Kasumi-1 (cell line): ENCODE results near the gene DGKB.

Experiments used
- DNase-seq, 2 experiments: peaks; one replicate each; lab custom pipeline; 2025; lab: John Stamatoyannopoulos, UW

DGKB gene

GRCh38 chr7:14859267-14859666 is 43.3 kb downstream of the DGKB start:
- no peak for DNase-seq

- peak in 1 of 2 experiments; percentile 1 for DNase-seq
Observed at GRCh38 chr7:14858866-14859265, 43.7 kb downstream of the DGKB start.

DNA sequence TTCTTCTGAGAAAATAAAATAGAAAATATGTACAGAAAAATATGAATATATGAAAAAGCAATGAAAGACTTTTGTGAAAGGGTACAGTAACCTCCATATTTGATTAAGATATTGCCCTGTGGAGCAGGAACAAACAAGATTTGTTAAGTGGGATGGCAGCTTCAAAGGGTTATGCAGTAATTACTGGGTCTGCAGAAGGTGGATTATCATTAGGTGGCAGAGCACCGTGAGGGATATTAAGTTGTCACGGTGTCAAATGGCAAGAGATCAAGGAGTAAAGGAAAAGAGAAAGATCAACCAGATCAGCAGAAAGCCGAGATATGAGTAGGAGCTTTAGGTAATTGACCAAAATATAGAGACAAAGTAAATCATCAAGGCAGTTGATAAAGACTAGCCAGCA is 44.1 kb downstream of the DGKB start:
- DNase-seq, result no peak

GRCh38 chr7:14855033-14855794 is 47.3 kb downstream of the DGKB start:
- DNase-seq, result no peak

DNA sequence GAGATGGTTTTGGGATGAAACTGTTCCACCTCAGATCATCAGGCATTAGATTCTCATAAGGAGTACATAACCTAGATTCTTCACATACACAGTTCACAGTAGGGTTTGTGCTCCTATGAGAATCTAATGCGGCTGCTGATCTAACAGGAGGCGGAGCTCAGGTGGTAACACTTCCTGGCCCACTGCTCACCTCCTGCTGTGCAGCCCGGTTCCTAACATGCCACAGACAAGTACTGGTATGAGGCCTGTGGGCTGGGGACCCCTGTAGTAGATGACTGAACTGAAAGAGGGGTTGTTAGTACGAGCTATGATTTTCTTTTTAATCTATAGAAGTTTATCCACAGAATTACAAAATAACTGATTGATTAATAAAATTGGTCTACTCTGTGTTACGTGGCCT is 48.1 kb downstream of the DGKB start:
- no peak for DNase-seq

DNA sequence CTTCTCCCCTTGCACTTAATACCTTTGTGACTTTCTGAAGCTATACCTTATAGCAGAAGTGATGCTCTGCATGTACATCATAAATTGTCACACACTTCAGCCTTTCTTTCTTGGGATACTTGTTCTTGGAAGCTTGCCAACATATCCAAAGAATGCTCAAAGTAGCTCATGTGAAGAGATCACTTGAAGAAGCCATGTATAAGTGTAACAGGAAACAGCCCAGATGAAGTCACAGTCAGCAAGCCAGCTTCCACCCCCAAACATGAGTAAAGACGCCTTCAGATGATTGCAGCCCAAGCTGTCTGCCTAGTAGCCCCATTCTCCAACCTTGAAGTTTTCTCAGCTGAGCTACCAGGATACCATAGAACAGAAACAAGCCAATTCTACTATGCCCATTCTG is 50.9 kb downstream of the DGKB start:
- no peak for DNase-seq

GRCh38 chr7:14850039-14850438 is 52.5 kb downstream of the DGKB start:
- no peak for DNase-seq

DNA sequence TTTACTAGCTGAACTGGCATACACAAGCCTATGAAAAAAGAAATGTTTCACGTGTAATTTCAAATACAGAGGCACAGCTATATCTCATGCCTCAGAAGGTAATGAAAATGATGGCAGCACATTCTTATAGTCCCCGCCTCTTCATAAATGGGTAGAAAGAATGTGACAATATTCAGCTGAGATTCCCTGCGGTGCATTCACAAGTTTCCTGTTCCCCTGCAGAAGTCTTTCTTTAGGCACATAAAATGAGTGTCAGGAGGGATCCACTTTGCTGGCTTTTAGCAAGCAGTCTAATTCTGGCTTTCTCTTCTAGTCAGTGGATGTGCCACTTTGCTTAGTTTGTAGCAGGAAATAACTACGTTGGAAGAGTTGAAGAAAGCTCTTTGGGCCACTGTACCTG is 56.1 kb downstream of the DGKB start:
- DNase-seq, result no peak

GRCh38 chr7:14843755-14844154 is 58.8 kb downstream of the DGKB start:
- no peak for DNase-seq

- DNase-seq, result no peak
Observed at GRCh38 chr7:14842523-14842922, 60.0 kb downstream of the DGKB start.

DNA sequence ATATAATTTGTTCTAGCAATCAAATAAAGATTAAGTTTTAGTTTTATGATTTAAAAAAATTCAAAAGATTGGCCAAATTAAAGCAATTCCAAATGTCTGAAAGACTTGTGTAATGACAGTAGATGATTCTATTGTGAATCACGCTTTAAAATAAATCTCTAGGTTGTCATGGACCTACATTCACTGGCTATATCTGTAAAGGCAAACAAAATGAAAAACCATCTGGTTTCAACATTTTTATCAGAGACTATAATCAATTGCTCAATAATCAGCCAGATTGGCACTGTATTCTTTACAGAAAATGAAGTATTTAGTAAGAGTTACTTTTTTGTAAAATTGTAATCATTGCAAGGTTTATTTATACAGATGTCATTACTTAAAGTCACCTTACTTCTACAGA is 60.7 kb downstream of the DGKB start:
- no peak for DNase-seq

DNA sequence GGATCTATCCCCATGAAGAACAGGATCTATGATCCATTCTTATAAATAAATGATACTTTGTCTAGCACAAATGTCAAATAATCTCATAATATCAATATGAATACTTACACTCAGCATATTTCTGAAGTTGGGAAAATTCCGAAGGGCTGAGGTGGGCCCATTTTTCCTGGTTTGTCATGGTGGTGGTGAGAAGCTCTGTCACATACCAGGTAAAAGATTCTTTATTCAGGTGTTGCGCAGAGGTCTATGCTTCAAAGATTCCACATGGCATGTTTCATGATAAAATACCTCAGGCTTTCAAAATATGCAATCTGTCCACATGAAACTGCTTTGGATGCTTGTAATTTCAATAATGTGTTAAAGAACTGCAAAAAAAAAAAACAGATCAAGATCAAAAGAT is 61.5 kb downstream of the DGKB start:
- no peak for DNase-seq

GRCh38 chr7:14839307-14839706 is 63.2 kb downstream of the DGKB start:
- DNase-seq, result no peak

DNA sequence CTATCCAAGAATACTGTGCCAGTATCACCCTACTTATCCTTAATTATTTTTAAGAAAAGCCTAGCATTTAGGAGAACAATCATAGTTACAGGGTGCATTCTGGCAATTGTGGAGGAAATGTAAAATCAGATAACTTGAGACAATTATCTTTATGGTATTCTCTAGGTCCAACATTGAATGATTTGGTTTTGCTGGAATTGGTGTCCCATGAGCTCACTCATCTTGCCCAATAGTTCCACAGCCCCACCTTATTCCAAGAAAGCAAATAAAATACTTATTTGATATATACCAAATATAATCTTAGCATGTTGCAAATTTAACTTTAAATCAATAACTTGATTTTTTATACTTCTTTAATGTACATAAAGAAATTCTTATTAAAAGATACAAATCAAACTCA is 65.3 kb downstream of the DGKB start:
- DNase-seq, result no peak

GRCh38 chr7:14836571-14837189 is 65.9 kb downstream of the DGKB start:
- DNase-seq, result no peak

DNA sequence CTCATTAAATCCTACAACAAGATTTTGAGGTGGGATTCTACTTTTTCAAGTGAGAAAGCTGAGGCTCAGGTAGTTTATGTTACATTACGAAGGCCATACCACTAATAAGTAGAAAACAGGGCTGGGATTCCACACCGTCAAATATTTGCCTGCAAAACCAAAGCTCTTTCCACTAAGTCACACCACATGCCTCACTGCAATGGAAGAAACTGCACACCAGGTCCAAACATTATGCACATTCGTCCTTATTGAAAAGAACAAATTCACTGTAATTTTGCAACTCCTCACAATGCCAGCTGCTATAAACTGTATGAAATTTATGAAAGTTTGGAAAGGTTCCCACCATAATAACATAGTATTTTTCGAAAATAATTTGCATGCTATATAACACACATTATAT is 66.5 kb downstream of the DGKB start:
- DNase-seq, result no peak

- DNase-seq, result no peak
Observed at GRCh38 chr7:14835384-14835783, 67.2 kb downstream of the DGKB start.

- DNase-seq, result no peak
Observed at GRCh38 chr7:14834883-14835282, 67.7 kb downstream of the DGKB start.

GRCh38 chr7:14834456-14834855 is 68.1 kb downstream of the DGKB start:
- DNase-seq, result no peak

- no peak for DNase-seq
Observed at GRCh38 chr7:14833707-14834106, 68.8 kb downstream of the DGKB start.

DNA sequence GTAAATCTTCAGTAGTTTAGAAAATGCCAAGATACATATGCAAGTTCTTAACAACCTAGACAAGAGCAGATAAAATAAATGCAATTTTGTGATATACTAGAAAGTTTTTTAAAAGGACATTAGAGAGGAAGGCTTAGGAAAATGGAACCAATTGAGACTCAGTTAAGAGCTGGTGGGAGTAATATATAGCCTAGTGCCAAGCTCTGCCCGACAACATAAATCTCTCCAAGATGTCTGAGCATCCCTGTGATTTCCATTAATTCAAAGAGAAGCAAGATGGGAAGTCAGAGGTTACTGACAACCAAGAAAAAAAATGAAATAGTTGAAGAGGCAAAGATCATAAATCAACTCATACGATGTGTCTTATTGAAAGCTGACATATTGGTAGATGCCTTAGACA is 74.5 kb downstream of the DGKB start:
- DNase-seq, result no peak

DNA sequence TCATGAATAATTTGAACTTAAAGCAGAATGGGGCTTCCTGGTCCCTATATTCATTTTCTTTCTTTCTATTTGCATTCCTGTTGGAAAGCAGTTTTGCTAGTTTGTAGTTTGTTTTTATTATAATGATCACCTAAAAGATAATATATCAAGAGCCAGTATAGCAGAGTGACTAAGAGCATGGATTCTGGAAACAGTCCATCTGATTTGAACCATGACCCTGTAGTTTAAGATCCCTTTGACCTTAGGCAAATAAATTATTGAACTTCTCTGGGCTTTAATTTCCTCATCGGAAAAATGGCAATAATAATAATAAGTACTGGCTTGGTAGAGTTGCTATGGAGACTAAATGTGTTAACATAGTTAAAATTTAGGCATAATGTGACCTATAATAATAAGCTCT is 76.1 kb downstream of the DGKB start:
- DNase-seq, result no peak

DNA sequence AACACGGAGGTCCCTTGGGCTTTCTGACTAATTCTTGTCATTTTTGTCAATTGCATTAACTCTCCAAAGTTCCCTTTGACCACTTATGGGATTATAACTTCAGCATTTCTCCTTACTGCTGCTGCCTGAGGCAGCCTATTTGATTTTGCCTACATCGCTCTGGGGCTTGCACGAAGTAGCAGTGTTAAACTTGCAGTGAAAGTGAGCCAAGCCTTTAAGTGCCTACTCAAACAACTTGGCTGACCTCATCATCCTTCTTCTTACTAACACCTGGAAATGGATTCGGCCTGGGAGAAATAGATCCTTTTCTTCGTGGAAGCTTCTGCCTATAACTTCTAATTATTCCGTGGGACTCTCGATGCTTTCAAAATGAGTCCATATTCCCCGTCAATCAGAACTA is 76.6 kb downstream of the DGKB start:
- DNase-seq, result no peak

GRCh38 chr7:14822481-14822854 is 80.1 kb downstream of the DGKB start:
- DNase-seq, result no peak
